Lower leg skin (tissue), 3 donors: Measurements from ENCODE around the gene ZNF407.

Experiments used
- CTCF ChIP-seq, 3 donors: fragments of 450-650 bp; IDR thresholded peaks; one replicate each; pipeline ENCODE4 v1.5.1; 2016; ENCODE audit warnings: antibody characterized with exemption in 3 of 3, mild to moderate bottlenecking in 3 of 3, moderate library complexity in 2 of 3
- POLR2A ChIP-seq, 2 donors: fragments of 450-650 bp; IDR thresholded peaks; one replicate each; pipeline ENCODE4 v1.6.1; 2016 to 2017; ENCODE audit warnings: antibody characterized with exemption in 2 of 2, mild to moderate bottlenecking in 1 of 2, moderate library complexity in 1 of 2

DNA sequence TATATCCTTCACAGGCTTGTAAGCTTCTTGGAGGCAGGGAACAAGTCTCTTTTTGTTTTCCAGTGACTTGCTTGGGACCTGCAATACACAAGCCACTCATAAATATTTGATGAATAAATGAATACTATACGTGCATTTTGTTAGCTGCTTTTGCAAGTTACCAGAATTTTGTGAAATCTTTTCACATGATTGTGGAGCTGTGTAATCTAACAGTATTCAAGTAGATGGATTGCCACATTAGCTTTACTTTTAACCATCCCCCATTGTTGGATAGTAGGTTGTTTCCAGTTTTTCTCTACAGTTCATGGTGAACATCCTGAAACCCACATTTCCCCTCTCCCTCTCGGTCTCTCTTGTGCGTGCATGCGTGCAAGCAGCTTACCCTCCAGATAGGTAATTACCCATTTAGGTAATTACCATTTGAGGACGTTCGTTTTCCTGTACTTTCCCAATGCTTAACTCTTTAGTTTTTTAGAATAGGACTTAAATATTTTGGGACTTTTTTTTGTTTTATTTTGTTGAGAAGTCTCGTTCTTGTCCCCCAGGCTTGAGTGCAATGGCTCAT is 12.5 kb downstream of the ZNF407 start:
- TF ChIP-seq POLR2A (IDR thresholded peaks at IDR 0.05) (no peak), CTCF (IDR thresholded peaks at IDR 0.05) (no peak)
